CD4-positive, alpha-beta T cell treated with Interferon gamma for 1 hour (primary cell): Measurements from ENCODE around the gene LRRC56.

ENCODE experiments used
- DNase-seq: peaks from one replicate; pipeline ENCODE4 v3.0.0-alpha.2; 2020

The LRRC56 gene

GRCh38 chr11:521177-521688 is 16.1 kb upstream of the LRRC56 start:
- no peak for DNase-seq

- DNase-seq: no peak
Observed at GRCh38 chr11:526192-526591, 11.1 kb upstream of the LRRC56 start.

- DNase-seq: no peak
Observed at GRCh38 chr11:528166-528814, 9.0 kb upstream of the LRRC56 start.

GRCh38 chr11:528815-529727 is 8.3 kb upstream of the LRRC56 start:
- DNase-seq: no peak

- DNase-seq: no peak
Observed at GRCh38 chr11:529728-530411, 7.5 kb upstream of the LRRC56 start.

- DNase-seq: no peak
Observed at GRCh38 chr11:530960-531831, 6.1 kb upstream of the LRRC56 start.

- no peak for DNase-seq
Observed at GRCh38 chr11:531919-532526, 5.3 kb upstream of the LRRC56 start.

- no peak for DNase-seq
Observed at GRCh38 chr11:532527-532985, 4.8 kb upstream of the LRRC56 start.

GRCh38 chr11:532986-533585 is 4.2 kb upstream of the LRRC56 start:
- no peak for DNase-seq

- DNase-seq: no peak
Observed at GRCh38 chr11:533586-534395, 3.5 kb upstream of the LRRC56 start.

GRCh38 chr11:534396-535209 is 2.7 kb upstream of the LRRC56 start:
- DNase-seq: no peak

- DNase-seq: no peak
Observed at GRCh38 chr11:535210-535518, 2.2 kb upstream of the LRRC56 start.

- peak; percentile 95 for DNase-seq
Observed at GRCh38 chr11:535519-536454, 1.5 kb upstream of the LRRC56 start, which contains the start of gene HRAS. TSS of gene HRAS (minus strand) at chr11:535576.

- DNase-seq: no peak
Observed at GRCh38 chr11:537622-538430, 499 bp downstream of the LRRC56 start.

GRCh38 chr11:538431-539051 is 1.2 kb downstream of the LRRC56 start:
- no peak for DNase-seq

GRCh38 chr11:539971-540481 is 2.7 kb downstream of the LRRC56 start:
- DNase-seq: no peak
